Measurements from ENCODE around the gene PCNX2. TPM values are rescaled to one million over a fixed set of nuclear protein-coding genes. Genes with fewer than 3 reads are reported as not detected.

PCNX2 gene
- polyA plus RNA-seq, 3 donors, result 0.29 to 7.9 (median 0.62) TPM

DNA sequence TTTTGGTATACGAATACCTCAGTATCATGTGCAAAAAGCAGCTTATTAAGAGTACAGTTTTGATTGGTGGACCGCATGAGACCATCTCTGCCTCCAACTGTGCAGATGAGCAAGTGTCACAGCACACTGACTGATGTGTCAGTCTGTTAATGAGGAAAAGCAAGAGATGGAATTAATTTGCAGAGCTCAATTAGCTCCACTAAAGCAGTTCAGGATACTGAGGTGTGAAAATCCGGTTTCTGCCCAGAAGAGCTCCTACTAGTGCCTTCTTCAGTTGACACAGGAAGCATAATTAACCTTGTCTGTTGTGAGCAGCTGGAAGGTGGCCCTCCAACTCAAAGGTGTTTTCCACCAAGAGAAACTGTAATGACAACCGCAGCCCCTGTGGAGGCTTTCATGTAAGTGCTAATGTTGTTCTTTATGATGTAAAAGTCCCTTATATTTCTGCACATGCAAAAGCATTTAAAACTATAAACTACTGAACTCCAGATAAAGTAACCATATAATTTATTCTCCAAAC lies 44.3 kb downstream of the PCNX2 start:
- WGBS (ENCODE audit: insufficient coverage), result 80% methylated on average over 1 of the region's 4 CpGs
- H3K36me3 Mint-ChIP-seq, result peaks cover 2 to 7% of the 10 kb centered on the region in 2 donors
- Histone ChIP-seq H3K9ac (ENCODE audit: insufficient read depth, low read length, poor library complexity, severe bottlenecking) (no peak overlapping the region), H3K36me3 (replicated peaks in 1 of 2; ENCODE audit: control insufficient read depth in 1 of 2, insufficient read depth in 2 of 2, low read length in 2 of 2) (no peaks in the 10 kb centered on the region), H3K27ac (ENCODE audit: low read depth in 1 of 2, low read length in 2 of 2) (peak overlapping the region in 1 of 2 donors; percentile 62), H3K4me3 (replicated peaks in 1 of 3; ENCODE audit: low read depth in 2 of 3, low read length in 3 of 3) (no peak overlapping the region), H3K9me3 (replicated peaks in 1 of 2; ENCODE audit: control insufficient read depth in 1 of 2, insufficient read depth in 1 of 2, low read length in 2 of 2) (no peaks in the 10 kb centered on the region), H3K4me1 (ENCODE audit: control insufficient read depth in 1 of 2, insufficient read depth in 2 of 2, low read length in 2 of 2) (peaks cover 38 to 49% of the 10 kb centered on the region in 2 donors), H2AFZ (ENCODE audit: insufficient read depth, low read depth, low read length, poor library complexity, severe bottlenecking) (no peak overlapping the region), H3K79me2 (ENCODE audit: insufficient read depth, low read length) (no peaks in the 10 kb centered on the region), H3K27me3 (ENCODE audit: control insufficient read depth in 2 of 2, insufficient read depth in 2 of 2, low read length in 2 of 2) (no peaks in the 10 kb centered on the region), H4K20me1 (ENCODE audit: insufficient read depth, low read length) (no peaks in the 10 kb centered on the region), H3K4me2 (replicated peaks; ENCODE audit: extremely low read depth, low read length, poor library complexity, severe bottlenecking) (no peak overlapping the region)
- DNase-seq, result no peak
- H3K4me3 Mint-ChIP-seq, result no peak overlapping the region
- H3K27me3 Mint-ChIP-seq (ENCODE audit: low read depth in 3 of 3), result no peaks in the 10 kb centered on the region
- TF ChIP-seq, protein P1, sequence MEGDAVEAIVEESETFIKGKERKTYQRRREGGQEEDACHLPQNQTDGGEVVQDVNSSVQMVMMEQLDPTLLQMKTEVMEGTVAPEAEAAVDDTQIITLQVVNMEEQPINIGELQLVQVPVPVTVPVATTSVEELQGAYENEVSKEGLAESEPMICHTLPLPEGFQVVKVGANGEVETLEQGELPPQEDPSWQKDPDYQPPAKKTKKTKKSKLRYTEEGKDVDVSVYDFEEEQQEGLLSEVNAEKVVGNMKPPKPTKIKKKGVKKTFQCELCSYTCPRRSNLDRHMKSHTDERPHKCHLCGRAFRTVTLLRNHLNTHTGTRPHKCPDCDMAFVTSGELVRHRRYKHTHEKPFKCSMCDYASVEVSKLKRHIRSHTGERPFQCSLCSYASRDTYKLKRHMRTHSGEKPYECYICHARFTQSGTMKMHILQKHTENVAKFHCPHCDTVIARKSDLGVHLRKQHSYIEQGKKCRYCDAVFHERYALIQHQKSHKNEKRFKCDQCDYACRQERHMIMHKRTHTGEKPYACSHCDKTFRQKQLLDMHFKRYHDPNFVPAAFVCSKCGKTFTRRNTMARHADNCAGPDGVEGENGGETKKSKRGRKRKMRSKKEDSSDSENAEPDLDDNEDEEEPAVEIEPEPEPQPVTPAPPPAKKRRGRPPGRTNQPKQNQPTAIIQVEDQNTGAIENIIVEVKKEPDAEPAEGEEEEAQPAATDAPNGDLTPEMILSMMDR (IDR thresholded peaks at IDR 0.05), result no peak
- H3K4me1 Mint-ChIP-seq, result peaks cover 49% of the 10 kb centered on the region
- intact Hi-C loops (cut with micrococcal nuclease), result no loop called here
- peaks cover 0 to 2% (median 0%) of the 10 kb centered on the region in 7 donors for H3K9me3 Mint-ChIP-seq
- H3K27ac Mint-ChIP-seq, result peak overlapping the region in 2 of 7 donors; percentile 35 to 53

DNA sequence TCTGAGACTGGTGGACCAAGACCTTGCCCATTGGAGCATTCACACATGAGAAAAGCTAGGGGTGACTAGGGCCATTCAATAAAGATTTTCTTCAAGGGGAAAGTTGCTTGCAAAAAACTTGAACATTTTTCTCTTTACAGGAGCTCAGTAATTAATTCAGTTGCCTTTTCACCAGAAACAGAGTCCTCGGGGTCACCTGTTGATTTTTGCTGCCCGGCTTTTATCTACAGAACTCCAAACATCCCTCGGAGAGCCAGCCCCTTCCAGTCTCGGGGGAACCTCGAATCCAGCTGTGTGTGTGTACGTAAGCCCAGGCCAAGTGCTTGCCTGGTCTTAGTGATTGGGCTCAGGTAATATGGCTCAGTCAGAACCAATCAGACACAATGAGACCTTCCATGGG lies 47.5 kb downstream of the PCNX2 start:
- Mint-ChIP-seq H3K4me3 (no peak overlapping the region), H3K27ac (no peak overlapping the region), H3K9me3 (peaks cover 0 to 2% (median 0%) of the 10 kb centered on the region in 7 donors), H3K27me3 (ENCODE audit: low read depth in 3 of 3) (peaks cover 0 to 2% (median 0%) of the 10 kb centered on the region in 3 donors), H3K36me3 (peaks cover 5 to 16% of the 10 kb centered on the region in 2 donors), H3K4me1 (peaks cover 52% of the 10 kb centered on the region)
- Histone ChIP-seq H3K79me2 (ENCODE audit: insufficient read depth, low read length) (no peaks in the 10 kb centered on the region), H3K4me1 (ENCODE audit: control insufficient read depth in 1 of 2, insufficient read depth in 2 of 2, low read length in 2 of 2) (peaks cover 41 to 55% of the 10 kb centered on the region in 2 donors), H3K9ac (ENCODE audit: insufficient read depth, low read length, poor library complexity, severe bottlenecking) (no peak overlapping the region), H3K27me3 (ENCODE audit: control insufficient read depth in 2 of 2, insufficient read depth in 2 of 2, low read length in 2 of 2) (no peaks in the 10 kb centered on the region), H3K36me3 (replicated peaks in 1 of 2; ENCODE audit: control insufficient read depth in 1 of 2, insufficient read depth in 2 of 2, low read length in 2 of 2) (no peaks in the 10 kb centered on the region), H4K20me1 (ENCODE audit: insufficient read depth, low read length) (no peaks in the 10 kb centered on the region), H2AFZ (ENCODE audit: insufficient read depth, low read depth, low read length, poor library complexity, severe bottlenecking) (no peak overlapping the region), H3K4me3 (replicated peaks in 1 of 3; ENCODE audit: low read depth in 2 of 3, low read length in 3 of 3) (no peak overlapping the region), H3K27ac (ENCODE audit: low read depth in 1 of 2, low read length in 2 of 2) (no peak overlapping the region), H3K4me2 (replicated peaks; ENCODE audit: extremely low read depth, low read length, poor library complexity, severe bottlenecking) (no peak overlapping the region), H3K9me3 (replicated peaks in 1 of 2; ENCODE audit: control insufficient read depth in 1 of 2, insufficient read depth in 1 of 2, low read length in 2 of 2) (no peaks in the 10 kb centered on the region)
- TF ChIP-seq, protein P1 (IDR thresholded peaks at IDR 0.05), result no peak
- DNase-seq, result no peak
- 100% methylated on average over 3 of the region's 6 CpGs for WGBS (ENCODE audit: insufficient coverage)
- intact Hi-C loops (cut with micrococcal nuclease), result loop anchor here (10.0 kb wide), 2 partner anchors 313 to 613 kb away; partner anchors contain the start of gene SIPA1L2 (in 2 of the 2)

Measured in CD14-positive monocyte (primary cell).